GM15510 (cell line): Measurements from ENCODE around the gene STARD8.

Experiments used
- POLR2A ChIP-seq: IDR thresholded peaks from 3 replicates; pipeline ENCODE4 v1.6.1; 2011; ENCODE audit warnings: borderline replicate concordance; ENCODE audit not compliant: insufficient read length; ENCODE audit errors: extremely low read depth

Gene STARD8

DNA sequence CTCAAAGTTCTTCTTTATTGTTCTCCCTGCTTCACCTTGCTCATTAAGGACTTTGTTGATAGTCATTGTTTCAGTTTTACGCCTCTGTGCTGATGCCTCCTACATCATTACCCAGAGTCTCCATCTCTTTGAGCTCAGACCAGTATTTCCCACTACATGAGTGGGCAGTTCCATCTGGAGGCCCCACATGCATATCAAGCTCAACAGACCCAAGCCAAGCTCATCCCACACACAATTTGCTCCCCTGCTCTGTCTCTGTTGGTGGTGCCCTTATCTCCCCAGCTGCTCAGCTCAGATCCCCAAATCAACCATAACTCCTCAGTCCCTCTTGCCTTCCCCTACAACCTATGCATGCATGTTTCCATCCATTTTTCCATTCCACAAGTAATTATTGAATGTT, 96.3 kb downstream of the STARD8 start:
- TF ChIP-seq POLR2A = no peak

DNA sequence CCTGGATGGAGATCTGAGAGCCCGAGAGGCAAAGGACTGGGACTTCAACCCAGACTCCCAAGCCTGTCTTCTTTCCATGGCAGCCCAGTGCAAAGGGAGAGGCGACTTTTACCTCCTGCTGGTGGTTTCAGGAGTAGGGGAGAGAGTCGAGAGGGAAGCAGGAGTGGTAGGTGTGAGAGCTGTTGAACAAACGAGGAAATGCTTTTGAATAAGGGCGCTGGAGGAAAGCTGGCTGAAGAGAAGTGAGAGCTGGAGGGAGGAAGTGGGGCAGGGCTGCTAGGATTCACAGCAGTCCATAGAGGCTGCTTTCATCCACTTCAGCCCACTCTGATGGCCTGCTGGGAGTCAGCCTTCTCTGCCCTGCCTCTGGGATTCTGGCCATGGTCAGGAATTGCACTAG, 99.5 kb downstream of the STARD8 start:
- TF ChIP-seq POLR2A = no peak

DNA sequence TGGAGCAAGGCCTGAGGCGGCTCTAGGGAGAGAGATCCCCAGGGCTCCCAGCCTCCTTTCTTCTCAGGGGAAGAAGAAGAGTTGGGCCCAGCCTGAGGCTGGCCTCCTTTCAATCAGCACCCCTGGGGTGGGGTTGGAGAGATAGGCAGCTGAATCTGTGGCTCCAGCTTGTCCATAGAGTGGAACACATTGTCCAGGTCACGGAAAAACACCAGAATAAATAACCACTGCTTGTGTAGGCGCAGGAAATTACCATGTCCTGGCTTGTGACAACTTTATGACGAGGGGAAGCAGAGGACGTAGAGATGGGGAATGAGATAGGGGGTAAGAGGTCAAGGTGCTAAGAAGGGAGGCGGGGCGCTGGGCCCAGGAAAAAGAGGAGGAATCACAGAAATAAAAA, 100.6 kb downstream of the STARD8 start:
- TF ChIP-seq POLR2A = no peak

DNA sequence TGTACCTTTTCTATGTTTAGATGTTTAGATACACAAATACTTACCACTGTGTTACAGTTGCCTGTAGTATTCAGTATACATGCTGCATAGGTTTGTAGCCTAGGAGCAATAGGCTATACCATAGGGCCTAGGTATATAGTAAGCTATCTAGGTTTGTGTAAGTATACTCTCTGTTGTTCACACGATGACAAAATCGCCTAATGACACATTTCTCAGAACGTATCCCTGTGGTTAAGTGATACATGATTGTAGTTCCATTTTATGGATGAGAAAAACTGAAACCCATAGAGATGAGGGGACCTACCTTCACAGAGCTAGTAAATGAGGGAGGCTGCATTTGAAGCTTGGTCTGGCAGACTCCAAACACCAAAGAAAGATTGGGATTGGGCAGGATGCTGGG, 102.0 kb downstream of the STARD8 start:
- no peak for TF ChIP-seq POLR2A

DNA sequence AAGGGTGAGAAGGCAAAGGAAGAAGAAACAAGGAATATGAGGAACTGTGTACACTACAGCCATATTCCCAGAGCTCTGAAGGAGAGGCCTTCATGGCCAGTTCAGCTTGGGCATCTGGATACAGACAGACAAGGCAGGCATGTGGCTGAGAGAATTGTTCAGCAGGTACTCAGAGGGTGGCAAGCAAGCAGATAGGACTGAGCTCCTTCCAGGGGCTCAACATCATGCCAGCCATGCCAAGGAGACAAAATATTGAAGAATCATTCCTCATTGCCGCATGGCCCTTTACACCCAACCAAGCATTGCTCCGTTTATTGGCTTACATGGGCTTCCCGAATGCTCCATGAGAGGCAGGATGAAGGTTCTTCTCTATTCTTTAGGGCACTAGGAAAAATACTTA, 102.8 kb downstream of the STARD8 start:
- no peak for TF ChIP-seq POLR2A

DNA sequence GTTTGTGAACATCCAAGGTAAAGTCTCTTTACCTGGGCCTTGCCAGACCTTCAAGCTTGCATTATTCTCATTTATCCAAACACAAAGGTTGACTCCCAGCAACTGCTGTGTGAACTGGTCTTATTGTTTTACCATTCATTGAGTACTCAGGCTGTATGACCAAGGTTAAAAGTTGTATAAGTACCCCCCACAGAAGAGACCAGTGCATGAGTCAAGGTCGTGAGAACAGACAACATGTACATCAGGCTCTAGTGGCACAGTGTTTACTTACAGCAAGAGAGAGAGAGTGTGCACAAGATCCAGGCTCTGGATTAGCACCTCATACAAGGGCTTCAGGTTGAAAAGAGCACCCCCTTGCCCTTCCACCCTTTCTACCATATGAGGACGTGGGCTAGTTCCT, 103.9 kb downstream of the STARD8 start:
- no peak for TF ChIP-seq POLR2A

DNA sequence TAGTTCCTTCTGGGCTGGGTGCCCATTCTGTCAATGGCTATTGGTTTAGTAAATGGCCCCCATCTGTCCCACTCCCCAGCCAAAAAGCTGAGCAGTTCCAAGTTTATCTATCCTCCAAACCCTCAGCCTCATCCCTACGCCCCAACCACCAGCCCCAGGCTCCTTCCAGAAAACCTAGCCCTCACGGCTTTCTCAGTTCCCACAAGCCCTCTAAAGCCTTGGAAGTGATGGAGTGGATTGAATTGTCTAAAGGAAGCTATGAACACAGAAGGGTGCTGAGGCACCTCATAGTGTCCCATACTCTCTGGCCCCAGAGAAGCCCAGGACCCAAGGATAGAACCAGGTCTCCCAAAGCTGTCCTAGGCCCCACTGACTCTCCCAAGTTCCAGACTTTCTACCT, 105.8 kb downstream of the STARD8 start:
- TF ChIP-seq POLR2A = no peak

DNA sequence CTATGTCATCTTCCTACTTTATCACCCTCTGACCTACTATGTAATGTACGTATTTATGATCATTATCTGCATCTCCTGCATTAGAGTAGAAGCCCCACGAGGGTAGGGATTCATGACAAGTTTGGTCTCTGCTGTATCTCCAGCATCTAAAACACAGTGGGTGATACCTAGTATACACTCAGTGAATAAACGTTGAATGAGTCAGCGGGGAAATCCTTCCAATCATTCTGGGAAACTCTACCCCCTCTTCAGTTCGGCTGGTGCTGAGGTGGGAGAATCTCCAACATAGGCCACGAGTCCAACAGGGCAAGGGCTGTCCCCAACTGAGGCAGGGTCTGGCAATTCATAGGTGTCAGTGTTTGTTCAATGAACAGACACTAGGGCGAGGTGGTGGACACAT, 106.9 kb downstream of the STARD8 start:
- TF ChIP-seq POLR2A = no peak

DNA sequence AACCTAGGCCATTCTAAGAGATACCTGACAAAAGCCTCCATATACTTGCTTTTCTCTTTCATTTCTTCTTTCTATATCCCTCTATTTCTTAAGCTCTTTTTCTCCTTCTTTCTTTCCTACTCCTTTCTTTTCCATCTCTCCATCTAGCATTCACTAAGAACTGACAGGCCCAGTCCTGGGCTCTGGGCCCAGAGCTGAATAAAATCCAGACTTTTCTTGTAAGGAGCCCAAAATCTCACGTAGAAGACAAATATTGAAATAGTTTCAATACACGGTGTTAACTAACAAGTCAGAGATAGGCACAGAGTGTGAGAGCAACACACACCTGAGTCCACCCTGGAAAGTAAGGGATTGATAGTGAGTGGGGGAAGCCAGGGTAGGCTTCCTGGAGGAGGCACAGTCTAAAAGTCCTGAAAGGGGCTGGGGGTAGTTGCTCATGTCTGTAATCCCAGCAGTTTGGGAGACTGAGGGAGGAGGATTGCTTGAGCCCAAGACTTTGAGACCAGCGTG, 108.2 kb downstream of the STARD8 start:
- TF ChIP-seq POLR2A = no peak

DNA sequence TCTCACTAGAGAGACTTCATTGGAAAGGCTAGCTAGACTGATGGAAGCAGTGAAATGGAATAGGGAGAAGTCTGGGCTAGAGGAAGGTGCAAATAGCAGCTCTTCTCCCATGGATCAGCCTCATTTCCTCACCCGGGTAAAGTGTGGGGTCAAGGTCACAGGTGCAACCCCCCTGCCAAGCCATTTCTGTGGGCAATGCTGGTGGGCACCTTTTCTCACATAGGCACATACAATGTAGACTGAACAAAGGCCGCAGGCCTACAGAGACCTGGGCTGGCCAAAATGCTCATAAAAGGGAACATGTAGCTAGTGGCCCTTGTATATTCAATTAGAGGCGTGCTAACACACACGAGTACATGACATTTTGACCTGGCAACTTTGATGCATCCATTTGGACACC, 109.9 kb downstream of the STARD8 start:
- no peak for TF ChIP-seq POLR2A

DNA sequence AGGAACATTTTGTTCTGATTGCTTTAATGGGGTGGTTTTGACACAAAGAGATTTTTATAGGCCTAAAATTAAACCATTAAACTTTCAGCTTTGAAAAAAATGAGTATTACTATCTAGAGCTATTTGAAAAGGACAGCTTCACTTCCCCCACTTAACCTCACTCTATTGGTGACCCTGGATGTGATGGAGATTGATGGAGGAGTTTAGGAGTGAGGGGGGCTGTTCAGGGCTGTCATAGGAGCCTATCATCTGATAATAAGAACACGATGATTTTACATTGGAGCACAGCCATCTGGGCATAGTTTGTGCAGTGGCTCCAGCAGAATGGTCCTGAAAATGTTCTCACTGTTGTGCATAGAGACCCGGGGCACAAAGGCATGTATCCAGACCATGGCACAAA, 110.3 kb downstream of the STARD8 start:
- no peak for TF ChIP-seq POLR2A

DNA sequence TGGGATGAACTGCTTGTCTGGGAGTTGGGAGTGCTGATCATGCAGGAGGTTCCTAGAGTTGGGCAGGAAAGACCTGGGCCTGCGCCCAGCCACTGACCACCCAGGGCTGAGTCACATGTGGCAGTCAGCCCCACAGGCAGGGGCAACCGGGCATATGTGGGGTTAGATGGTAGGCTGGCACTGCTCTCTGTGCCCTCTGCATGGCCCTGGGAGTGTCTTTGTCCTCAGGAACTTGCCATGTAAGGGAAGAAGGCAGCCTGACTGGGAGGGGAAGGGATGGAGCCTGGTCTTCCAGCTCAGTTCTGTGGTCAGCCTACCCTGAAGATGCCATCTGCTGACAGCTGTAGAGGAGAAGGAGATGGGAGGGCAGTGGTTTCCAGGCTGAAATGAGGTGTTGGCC, 111.2 kb downstream of the STARD8 start:
- no peak for TF ChIP-seq POLR2A

DNA sequence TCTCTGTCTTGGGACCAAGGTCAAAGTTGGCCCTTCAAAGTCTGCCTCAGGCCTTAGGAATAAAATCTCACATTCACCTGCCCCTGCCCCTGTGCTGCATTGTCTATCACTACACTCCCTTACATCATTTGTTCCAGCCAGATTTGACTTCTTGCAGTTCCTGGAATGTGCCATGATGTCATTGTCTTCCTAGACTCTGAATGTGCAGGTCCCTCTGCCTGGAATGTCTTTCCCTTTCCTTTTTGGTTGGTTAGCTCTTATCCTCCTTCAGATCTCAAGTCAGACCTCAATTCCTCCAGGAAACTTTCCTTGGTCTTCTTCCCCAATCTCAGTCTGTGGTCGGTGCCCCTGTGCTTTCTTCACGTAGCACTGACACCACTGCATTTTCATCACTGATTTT, 113.6 kb downstream of the STARD8 start:
- TF ChIP-seq POLR2A = no peak

DNA sequence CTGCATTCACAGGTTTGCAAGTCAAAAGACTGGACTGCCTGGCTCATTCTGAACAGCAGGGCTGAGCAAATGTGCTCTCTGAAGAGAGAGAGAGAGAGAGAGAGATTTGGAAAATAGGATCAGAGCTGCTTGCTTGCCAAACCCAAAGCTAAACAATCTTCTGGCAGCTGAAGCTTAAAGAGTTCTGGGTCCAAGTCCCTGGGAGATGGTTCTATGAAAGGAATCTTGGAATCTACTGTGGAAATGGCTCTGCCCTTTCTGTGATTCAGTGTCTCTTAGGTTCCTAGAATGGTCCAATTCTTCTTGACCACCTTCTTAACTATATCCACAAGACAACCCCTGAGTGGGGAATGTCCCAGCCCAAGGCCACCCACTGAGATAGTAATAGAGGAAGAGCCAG, 115.3 kb downstream of the STARD8 start:
- no peak for TF ChIP-seq POLR2A

DNA sequence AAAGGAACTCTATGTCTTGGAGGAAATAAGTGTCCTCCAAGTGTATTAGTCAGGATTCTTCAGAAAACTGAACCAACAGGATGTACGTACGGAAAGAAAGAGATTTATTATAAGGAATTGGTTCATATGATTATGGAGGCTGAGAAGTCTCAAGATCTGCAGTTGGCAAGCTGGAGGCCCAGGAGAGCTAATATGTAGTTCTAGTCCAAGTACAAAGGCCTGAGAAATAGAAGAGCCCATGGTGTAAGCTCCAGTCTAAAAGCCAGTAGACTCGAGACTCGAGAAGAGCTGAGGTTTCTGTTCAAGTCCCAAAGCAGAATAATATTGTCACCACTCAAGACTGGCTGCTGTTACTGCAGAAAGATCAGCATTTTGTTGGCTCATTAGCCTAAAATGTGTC, 116.0 kb downstream of the STARD8 start:
- TF ChIP-seq POLR2A = no peak
